PFSK-1 (cell line): ENCODE results near the gene NR0B2.

Experiments
- FOXP2 ChIP-seq: optimal IDR thresholded peaks from 2 replicates; pipeline ENCODE3; 2011; ENCODE audit warnings: borderline replicate concordance, control low read depth, inconsistent platforms; ENCODE audit not compliant: insufficient read depth; ENCODE audit errors: extremely low read length, extremely low read depth
- POLR2AphosphoS5 ChIP-seq: IDR thresholded peaks from 2 replicates; pipeline ENCODE4 v1.6.1; 2012; ENCODE audit warnings: low read depth, mild to moderate bottlenecking, control low read depth, low read length, moderate library complexity
- TAF1 ChIP-seq: IDR thresholded peaks from 2 replicates; pipeline ENCODE4 v1.6.1; 2012; ENCODE audit warnings: low read length, control low read depth, borderline replicate concordance; ENCODE audit not compliant: insufficient read depth
- TF ChIP-seq, protein P1 (sequence below), 2 experiments: IDR thresholded peaks; 2 replicates each; pipeline versions ENCODE4 v1.6.1 to v1.8.0; 2011 to 2012; ENCODE audit warnings: low read depth in 2 of 2, low read length in 2 of 2, control low read depth in 1 of 2, inconsistent platforms in 1 of 2, mild to moderate bottlenecking in 1 of 2, moderate library complexity in 1 of 2; ENCODE audit not compliant: insufficient read depth in 1 of 2

DNA sequence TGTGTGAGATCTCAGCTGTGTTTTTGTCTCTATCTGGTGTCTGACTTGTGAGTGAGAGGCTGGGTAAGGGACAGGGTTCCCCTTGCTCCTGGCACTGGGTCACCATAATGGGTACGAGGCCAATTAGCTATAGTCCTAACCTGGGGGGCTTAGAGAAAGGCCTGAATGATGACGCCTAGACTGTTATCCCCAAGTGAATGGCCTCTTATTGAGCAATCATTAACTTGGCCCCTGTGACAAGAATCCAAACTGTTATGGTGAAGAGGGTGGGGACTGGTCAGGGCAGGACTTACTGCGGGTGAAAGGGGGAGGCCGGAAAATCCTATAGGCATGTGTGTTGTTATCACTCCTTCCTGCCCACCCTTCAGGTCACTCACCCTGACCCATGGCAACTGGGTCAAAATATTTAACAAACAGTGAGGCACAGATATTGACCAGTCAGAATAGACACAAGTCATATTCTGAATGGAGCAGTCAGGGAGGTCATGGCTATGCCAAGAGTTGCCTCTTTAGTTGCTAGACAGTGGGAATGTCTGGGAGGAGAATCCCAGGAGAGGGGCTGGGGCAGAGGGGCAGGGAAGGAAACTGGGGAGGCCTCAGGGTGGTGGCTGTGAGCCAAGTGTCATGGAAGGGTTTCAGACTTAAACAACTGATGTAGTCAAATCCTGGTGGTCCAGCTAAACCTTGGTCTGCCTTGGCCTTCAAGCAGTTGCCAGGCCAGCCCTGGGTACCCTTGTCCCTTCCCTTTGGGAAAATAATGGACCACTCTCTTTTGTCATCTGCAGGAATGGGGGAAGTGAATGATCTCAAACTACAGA, 3.2 kb downstream of the NR0B2 start:
- TF ChIP-seq, protein P1, sequence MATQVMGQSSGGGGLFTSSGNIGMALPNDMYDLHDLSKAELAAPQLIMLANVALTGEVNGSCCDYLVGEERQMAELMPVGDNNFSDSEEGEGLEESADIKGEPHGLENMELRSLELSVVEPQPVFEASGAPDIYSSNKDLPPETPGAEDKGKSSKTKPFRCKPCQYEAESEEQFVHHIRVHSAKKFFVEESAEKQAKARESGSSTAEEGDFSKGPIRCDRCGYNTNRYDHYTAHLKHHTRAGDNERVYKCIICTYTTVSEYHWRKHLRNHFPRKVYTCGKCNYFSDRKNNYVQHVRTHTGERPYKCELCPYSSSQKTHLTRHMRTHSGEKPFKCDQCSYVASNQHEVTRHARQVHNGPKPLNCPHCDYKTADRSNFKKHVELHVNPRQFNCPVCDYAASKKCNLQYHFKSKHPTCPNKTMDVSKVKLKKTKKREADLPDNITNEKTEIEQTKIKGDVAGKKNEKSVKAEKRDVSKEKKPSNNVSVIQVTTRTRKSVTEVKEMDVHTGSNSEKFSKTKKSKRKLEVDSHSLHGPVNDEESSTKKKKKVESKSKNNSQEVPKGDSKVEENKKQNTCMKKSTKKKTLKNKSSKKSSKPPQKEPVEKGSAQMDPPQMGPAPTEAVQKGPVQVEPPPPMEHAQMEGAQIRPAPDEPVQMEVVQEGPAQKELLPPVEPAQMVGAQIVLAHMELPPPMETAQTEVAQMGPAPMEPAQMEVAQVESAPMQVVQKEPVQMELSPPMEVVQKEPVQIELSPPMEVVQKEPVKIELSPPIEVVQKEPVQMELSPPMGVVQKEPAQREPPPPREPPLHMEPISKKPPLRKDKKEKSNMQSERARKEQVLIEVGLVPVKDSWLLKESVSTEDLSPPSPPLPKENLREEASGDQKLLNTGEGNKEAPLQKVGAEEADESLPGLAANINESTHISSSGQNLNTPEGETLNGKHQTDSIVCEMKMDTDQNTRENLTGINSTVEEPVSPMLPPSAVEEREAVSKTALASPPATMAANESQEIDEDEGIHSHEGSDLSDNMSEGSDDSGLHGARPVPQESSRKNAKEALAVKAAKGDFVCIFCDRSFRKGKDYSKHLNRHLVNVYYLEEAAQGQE (IDR thresholded peaks at IDR 0.05; ENCODE audit: insufficient read depth in 1 of 2, low read depth in 2 of 2, low read length in 2 of 2), result no peak
- no peak for TF ChIP-seq TAF1
- TF ChIP-seq FOXP2, result no peak
- no peak for TF ChIP-seq POLR2AphosphoS5
